Osteocyte (in vitro differentiated cells): Measurements from ENCODE around the gene CCT6B. TPM values are rescaled to one million over a fixed set of nuclear protein-coding genes. Genes with fewer than 3 reads are reported as not detected.

Experiments used
- DNase-seq: peaks from one replicate; pipeline ENCODE4 v3.0.0; 2021; ENCODE audit warnings: mixed read lengths; ENCODE audit not compliant: unreplicated experiment; ENCODE audit errors: extremely low spot score
- H3K27ac Mint-ChIP-seq: one replicate; pipeline ENCODE4 v1.8.0; 2021; ENCODE audit warnings: mild to moderate bottlenecking, mixed read lengths; ENCODE audit not compliant: unreplicated experiment
- H3K27me3 Mint-ChIP-seq: one replicate; pipeline ENCODE4 v1.8.0; 2021; ENCODE audit warnings: mixed read lengths; ENCODE audit not compliant: unreplicated experiment
- H3K36me3 Mint-ChIP-seq: one replicate; pipeline ENCODE4 v1.8.0; 2021; ENCODE audit warnings: mixed read lengths; ENCODE audit not compliant: unreplicated experiment
- H3K4me1 Mint-ChIP-seq: one replicate; pipeline ENCODE4 v1.8.0; 2021; ENCODE audit warnings: mixed read lengths; ENCODE audit not compliant: unreplicated experiment
- H3K4me3 Mint-ChIP-seq: one replicate; pipeline ENCODE4 v1.8.0; 2021; ENCODE audit warnings: mild to moderate bottlenecking, moderate library complexity, mixed read lengths; ENCODE audit not compliant: unreplicated experiment
- H3K9me3 Mint-ChIP-seq: one replicate; pipeline ENCODE4 v1.8.0; 2021; ENCODE audit warnings: mixed read lengths; ENCODE audit not compliant: unreplicated experiment
- total RNA-seq: library from RNA; stranded (reverse); gene quantifications from 2 replicates; pipeline ENCODE4 v1.2.1, GENCODE V29; 2021
- TF ChIP-seq, protein P1 (sequence below): fragments of 200-600 bp; sonication (generic); IDR thresholded peaks from 2 replicates; pipeline ENCODE4 v1.5.0; 2021; ENCODE audit warnings: antibody characterized with exemption, mild to moderate bottlenecking, moderate library complexity

The CCT6B gene
- total RNA-seq, 1 donor from 2014 or later: 3.2 TPM

DNA sequence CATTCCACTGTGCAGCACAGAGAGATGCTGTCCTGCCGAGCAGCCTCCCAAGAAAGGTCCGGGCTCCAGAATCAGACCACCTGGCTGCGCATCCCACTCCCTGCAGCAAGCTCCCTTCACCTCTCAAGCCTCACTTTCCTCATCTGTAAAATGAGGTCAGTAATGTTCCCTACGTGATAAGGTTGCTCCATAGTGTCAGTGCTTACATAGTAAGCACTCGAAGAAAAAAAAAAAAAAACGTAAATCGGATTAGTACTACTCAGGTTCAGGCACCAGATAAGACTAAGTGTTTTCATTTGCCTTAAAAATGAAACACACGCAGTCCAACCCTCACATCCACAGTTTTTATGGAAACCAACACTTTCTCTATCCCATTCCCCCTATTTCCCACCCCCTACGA lies 76.7 kb downstream of the CCT6B start:
- DNase-seq: no peak
- Mint-ChIP-seq H3K27me3 (no peaks in the 10 kb centered on the region), H3K27ac (no peak overlapping the region), H3K4me3 (no peak overlapping the region), H3K36me3 (no peaks in the 10 kb centered on the region), H3K4me1 (no peaks in the 10 kb centered on the region), H3K9me3 (no peaks in the 10 kb centered on the region)
- TF ChIP-seq, protein P1, sequence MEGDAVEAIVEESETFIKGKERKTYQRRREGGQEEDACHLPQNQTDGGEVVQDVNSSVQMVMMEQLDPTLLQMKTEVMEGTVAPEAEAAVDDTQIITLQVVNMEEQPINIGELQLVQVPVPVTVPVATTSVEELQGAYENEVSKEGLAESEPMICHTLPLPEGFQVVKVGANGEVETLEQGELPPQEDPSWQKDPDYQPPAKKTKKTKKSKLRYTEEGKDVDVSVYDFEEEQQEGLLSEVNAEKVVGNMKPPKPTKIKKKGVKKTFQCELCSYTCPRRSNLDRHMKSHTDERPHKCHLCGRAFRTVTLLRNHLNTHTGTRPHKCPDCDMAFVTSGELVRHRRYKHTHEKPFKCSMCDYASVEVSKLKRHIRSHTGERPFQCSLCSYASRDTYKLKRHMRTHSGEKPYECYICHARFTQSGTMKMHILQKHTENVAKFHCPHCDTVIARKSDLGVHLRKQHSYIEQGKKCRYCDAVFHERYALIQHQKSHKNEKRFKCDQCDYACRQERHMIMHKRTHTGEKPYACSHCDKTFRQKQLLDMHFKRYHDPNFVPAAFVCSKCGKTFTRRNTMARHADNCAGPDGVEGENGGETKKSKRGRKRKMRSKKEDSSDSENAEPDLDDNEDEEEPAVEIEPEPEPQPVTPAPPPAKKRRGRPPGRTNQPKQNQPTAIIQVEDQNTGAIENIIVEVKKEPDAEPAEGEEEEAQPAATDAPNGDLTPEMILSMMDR: no peak

DNA sequence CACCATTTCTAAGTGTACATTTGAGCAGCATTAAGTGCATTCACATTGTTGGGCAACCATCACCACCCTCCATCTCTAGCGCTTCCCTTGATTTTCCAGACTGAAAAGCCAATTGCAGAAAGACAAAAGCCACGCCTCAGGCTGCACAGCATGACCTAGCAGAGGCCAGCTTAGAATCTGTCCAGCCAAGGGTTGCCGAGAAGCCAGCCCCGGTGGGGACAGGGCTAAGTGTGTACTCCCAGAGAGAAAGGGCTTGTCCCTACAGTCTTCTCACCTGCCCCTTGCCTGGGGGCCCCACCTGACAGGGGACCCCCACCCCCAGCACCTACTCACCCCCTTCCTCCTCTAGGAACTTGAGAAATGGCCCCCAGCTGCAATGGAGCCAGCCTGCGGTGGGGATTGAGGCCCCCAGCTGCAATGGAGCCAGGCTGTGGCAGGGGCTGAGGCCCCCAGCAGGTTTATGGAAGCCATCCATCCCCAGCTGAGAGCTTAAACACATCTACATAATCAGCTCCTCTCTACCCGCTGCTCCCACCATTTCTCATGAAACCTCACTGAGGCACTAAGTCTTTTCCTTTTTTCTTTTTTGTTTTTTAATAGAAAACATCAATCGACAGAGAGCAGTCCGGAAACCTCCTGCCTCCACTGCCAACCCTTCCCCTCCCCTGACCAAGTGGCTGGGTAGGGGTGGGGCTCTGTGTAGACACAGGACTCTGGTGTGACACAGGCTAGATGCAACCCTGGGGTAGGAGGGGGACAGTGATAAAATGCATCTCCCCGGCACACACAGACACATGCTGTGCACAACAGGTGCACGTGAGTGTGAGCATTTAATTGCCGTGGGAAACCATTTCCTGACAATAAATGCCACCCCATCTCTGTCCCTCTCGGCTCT lies 77.9 kb downstream of the CCT6B start:
- no peak overlapping the region for H3K27ac Mint-ChIP-seq
- no peak for DNase-seq
- TF ChIP-seq, protein P1: no peak
- no peaks in the 10 kb centered on the region for H3K36me3 Mint-ChIP-seq
- no peaks in the 10 kb centered on the region for H3K4me1 Mint-ChIP-seq
- H3K4me3 Mint-ChIP-seq: no peak overlapping the region
- H3K9me3 Mint-ChIP-seq: no peaks in the 10 kb centered on the region
- no peaks in the 10 kb centered on the region for H3K27me3 Mint-ChIP-seq

DNA sequence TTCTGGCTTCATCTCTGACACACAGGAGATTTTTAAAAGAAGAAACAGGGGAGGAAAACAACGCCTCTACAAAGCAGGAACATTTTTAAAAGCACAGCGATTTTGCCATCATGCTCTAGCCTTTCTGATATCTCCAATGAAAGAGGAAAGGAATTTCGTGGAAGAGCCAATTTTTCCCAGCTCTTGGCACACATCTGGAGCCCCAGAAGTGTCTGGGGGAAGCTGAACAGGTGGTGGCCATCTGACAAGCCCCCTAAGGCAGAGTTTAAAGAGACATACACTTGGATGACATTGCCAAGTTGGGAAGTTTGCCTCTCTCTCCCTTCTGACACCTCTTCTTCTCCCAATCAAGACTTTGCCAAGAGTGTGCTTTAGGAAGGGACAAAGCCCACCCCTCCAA lies 82.1 kb downstream of the CCT6B start:
- Mint-ChIP-seq H3K27ac (no peak overlapping the region), H3K36me3 (no peaks in the 10 kb centered on the region), H3K4me1 (no peaks in the 10 kb centered on the region), H3K9me3 (no peaks in the 10 kb centered on the region), H3K4me3 (no peak overlapping the region), H3K27me3 (no peaks in the 10 kb centered on the region)
- TF ChIP-seq, protein P1: no peak
- DNase-seq: no peak

Other genes with a start within 250 kb of the CCT6B start
- gene ZNF830, start 80 bp upstream of the CCT6B start, total RNA-seq: 16.4 and 17.5 TPM in 2 replicates
- gene LIG3, start 19.1 kb upstream of the CCT6B start, total RNA-seq: 38.6 and 44.7 TPM in 2 replicates
- 19.3 and 22.9 TPM in 2 replicates for gene RFFL, start 102.2 kb upstream of the CCT6B start, total RNA-seq
- 14.8 and 18.2 TPM in 2 replicates for gene RAD51D, start 158.4 kb upstream of the CCT6B start, total RNA-seq
- not detected in 2 replicates for gene FNDC8, start 160.2 kb upstream of the CCT6B start, total RNA-seq
- gene NLE1, start 180.8 kb upstream of the CCT6B start, total RNA-seq: 10.7 and 11.8 TPM in 2 replicates
- gene UNC45B, start 186.4 kb upstream of the CCT6B start, total RNA-seq: not detected in 2 replicates
- gene SLC35G3, start 232.9 kb upstream of the CCT6B start, total RNA-seq: not detected in 2 replicates